C4-2B (cell line): ENCODE data around the gene ERC2.

Source experiments
- ZFX ChIP-seq: fragments of 450-650 bp; IDR thresholded peaks from 2 replicates; pipeline ENCODE4 v1.6.1; 2017
- TF ChIP-seq, protein P1 (sequence below): fragments of 450-650 bp; conservative IDR thresholded peaks from 2 replicates; pipeline ENCODE4 v1.5.1; 2017; ENCODE audit warnings: mild to moderate bottlenecking

- TF ChIP-seq, protein P1, sequence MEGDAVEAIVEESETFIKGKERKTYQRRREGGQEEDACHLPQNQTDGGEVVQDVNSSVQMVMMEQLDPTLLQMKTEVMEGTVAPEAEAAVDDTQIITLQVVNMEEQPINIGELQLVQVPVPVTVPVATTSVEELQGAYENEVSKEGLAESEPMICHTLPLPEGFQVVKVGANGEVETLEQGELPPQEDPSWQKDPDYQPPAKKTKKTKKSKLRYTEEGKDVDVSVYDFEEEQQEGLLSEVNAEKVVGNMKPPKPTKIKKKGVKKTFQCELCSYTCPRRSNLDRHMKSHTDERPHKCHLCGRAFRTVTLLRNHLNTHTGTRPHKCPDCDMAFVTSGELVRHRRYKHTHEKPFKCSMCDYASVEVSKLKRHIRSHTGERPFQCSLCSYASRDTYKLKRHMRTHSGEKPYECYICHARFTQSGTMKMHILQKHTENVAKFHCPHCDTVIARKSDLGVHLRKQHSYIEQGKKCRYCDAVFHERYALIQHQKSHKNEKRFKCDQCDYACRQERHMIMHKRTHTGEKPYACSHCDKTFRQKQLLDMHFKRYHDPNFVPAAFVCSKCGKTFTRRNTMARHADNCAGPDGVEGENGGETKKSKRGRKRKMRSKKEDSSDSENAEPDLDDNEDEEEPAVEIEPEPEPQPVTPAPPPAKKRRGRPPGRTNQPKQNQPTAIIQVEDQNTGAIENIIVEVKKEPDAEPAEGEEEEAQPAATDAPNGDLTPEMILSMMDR, result no peak
- no peak for TF ChIP-seq ZFX
Observed at GRCh38 chr3:55591888-55592287, 876.4 kb downstream of the ERC2 start.
